GM12892 (cell line): Measurements from ENCODE around the gene HNRNPLL.

Experiments
- DNase-seq: peaks from one replicate; pipeline ENCODE4 v3.0.0; 2011; ENCODE audit not compliant: insufficient read length
- FAIRE-seq: peaks from 2 replicates; lab custom pipeline; 2011; peaks lifted over from hg19 to GRCh38; lab: Jason Lieb, UNC
- POLR2A ChIP-seq: IDR thresholded peaks from 2 replicates; pipeline ENCODE4 v1.6.1; 2011; ENCODE audit warnings: low read depth, low read length, control low read depth
- POLR2AphosphoS5 ChIP-seq: IDR thresholded peaks from 2 replicates; pipeline ENCODE4 v1.6.1; 2011; ENCODE audit warnings: low read depth, low read length, control low read depth
- TAF1 ChIP-seq: IDR thresholded peaks from 2 replicates; pipeline ENCODE4 v1.6.1; 2011; ENCODE audit warnings: low read depth, mild to moderate bottlenecking, control low read depth, low read length, borderline replicate concordance

Gene HNRNPLL

GRCh38 chr2:38583524-38583923 lies 19.2 kb downstream of the HNRNPLL start:
- no peak for DNase-seq
- no peak for FAIRE-seq
- no peak for TF ChIP-seq POLR2AphosphoS5
- no peak for TF ChIP-seq TAF1
- no peak for TF ChIP-seq POLR2A

- DNase-seq (no peak), FAIRE-seq (no peak)
- TF ChIP-seq POLR2A (no peak), POLR2AphosphoS5 (no peak), TAF1 (no peak)
Measured at GRCh38 chr2:38581193-38582147, 21.3 kb downstream of the HNRNPLL start.

GRCh38 chr2:38580115-38580636 lies 22.6 kb downstream of the HNRNPLL start:
- DNase-seq (no peak), FAIRE-seq (peak; percentile 68)
- no peak for TF ChIP-seq POLR2AphosphoS5
- TF ChIP-seq POLR2A, result no peak
- no peak for TF ChIP-seq TAF1

- FAIRE-seq, result no peak
- TF ChIP-seq POLR2A, result no peak
- TF ChIP-seq TAF1, result no peak
- TF ChIP-seq POLR2AphosphoS5, result no peak
Measured at GRCh38 chr2:38578832-38579231, 23.9 kb downstream of the HNRNPLL start.

GRCh38 chr2:38574278-38574677 lies 28.4 kb downstream of the HNRNPLL start:
- FAIRE-seq (peak; percentile 56), DNase-seq (no peak)
- TF ChIP-seq POLR2A (no peak), TAF1 (no peak), POLR2AphosphoS5 (no peak)

More at GRCh38 chr2:38578832-38579231, 23.9 kb downstream of the HNRNPLL start:
- DNase-seq, result no peak

GRCh38 chr2:38572167-38572566 lies 30.6 kb downstream of the HNRNPLL start:
- TF ChIP-seq POLR2A, result no peak
- TF ChIP-seq TAF1, result no peak
- no peak for TF ChIP-seq POLR2AphosphoS5
- FAIRE-seq, result peak; percentile 40
- DNase-seq, result no peak

GRCh38 chr2:38571193-38571592 lies 31.5 kb downstream of the HNRNPLL start:
- FAIRE-seq (no peak), DNase-seq (no peak)
- TF ChIP-seq POLR2AphosphoS5 (no peak), POLR2A (no peak), TAF1 (no peak)

- DNase-seq, result no peak
- peak; percentile 5 for FAIRE-seq
- TF ChIP-seq POLR2A (no peak), TAF1 (no peak), POLR2AphosphoS5 (no peak)
Measured at GRCh38 chr2:38568724-38569436, 33.8 kb downstream of the HNRNPLL start.

- DNase-seq, result no peak
- TF ChIP-seq POLR2A (no peak), POLR2AphosphoS5 (no peak)
- FAIRE-seq, result no peak
Measured at GRCh38 chr2:38565333-38565732, 37.4 kb downstream of the HNRNPLL start.

- FAIRE-seq (no peak), DNase-seq (no peak)
- TF ChIP-seq TAF1 (no peak), POLR2AphosphoS5 (no peak), POLR2A (no peak)
Measured at GRCh38 chr2:38561691-38562090, 41.0 kb downstream of the HNRNPLL start.

- no peak for DNase-seq
- no peak for FAIRE-seq
- TF ChIP-seq POLR2A (no peak), TAF1 (no peak), POLR2AphosphoS5 (no peak)
Measured at GRCh38 chr2:38560092-38560491, 42.6 kb downstream of the HNRNPLL start.
